PC-3 (cell line): ENCODE data around the gene SPTAN1. TPM values are rescaled to one million over a fixed set of nuclear protein-coding genes. Genes with fewer than 3 reads are reported as not detected.
A peak's percentile ranks its signal among the peaks of the same experiment; 100 is the strongest.

Experiments used
- ATAC-seq: fragments of 200-7000 bp; cut with Tn5 transposase; 2 replicates; pipeline ENCODE4 v1.9.1; 2020; ENCODE audit warnings: mild to moderate bottlenecking, moderate library complexity
- BruUV-seq: library from RNA; stranded (reverse); fragments of 400-500 nt; replicated peaks from 2 replicates; lab custom pipeline; 2021; lab: Mats Ljungman, UMichigan
- CTCF ChIA-PET: fragments of 300-600 bp; sonication (Branson Sonifier 250); formaldehyde crosslinking; loops from one replicate; lab custom pipeline; 2022; ENCODE audit warnings: antibody characterized with exemption; lab: Charles Lee
- POLR2A ChIA-PET: fragments of 300-600 bp; sonication (Branson Sonifier 250); formaldehyde crosslinking; loops from one replicate; lab custom pipeline; 2022; ENCODE audit warnings: antibody characterized with exemption; ENCODE audit not compliant: unreplicated experiment; lab: Charles Lee
- DNase-seq: peaks from one replicate; pipeline ENCODE4 v3.0.0-alpha.2; 2015
- H2AFZ ChIP-seq: fragments of 300-600 bp; sonication (generic); 2 replicates; pipeline ENCODE4 v1.6.0; 2016; ENCODE audit warnings: antibody characterized with exemption, low read length
- H3F3A ChIP-seq: fragments of 300-600 bp; sonication (generic); one replicate; pipeline ENCODE4 v1.6.0; 2017; ENCODE audit warnings: antibody characterized with exemption, low read length, control low read depth, mild to moderate bottlenecking; ENCODE audit not compliant: unreplicated experiment
- H3K27ac ChIP-seq: fragments of 300-600 bp; sonication (generic); 2 replicates; pipeline ENCODE4 v1.5.1; 2016; ENCODE audit warnings: mild to moderate bottlenecking, low read length
- H3K27me3 ChIP-seq: fragments of 300-600 bp; sonication (generic); 2 replicates; pipeline ENCODE4 v1.6.1; 2016; ENCODE audit warnings: low read length, mixed read lengths
- H3K36me3 ChIP-seq: fragments of 300-600 bp; sonication (generic); 2 replicates; pipeline ENCODE4 v1.6.1; 2016; ENCODE audit warnings: low read depth, mixed run types, low read length, mixed read lengths
- H3K4me1 ChIP-seq: fragments of 300-600 bp; sonication (generic); 2 replicates; pipeline ENCODE4 v1.5.1; 2016; ENCODE audit warnings: low read length; ENCODE audit not compliant: insufficient read depth
- H3K4me2 ChIP-seq: fragments of 300-600 bp; sonication (generic); 2 replicates; pipeline ENCODE4 v1.6.0; 2016; ENCODE audit warnings: low read length
- H3K4me3 ChIP-seq: fragments of 300-600 bp; sonication (generic); 2 replicates; pipeline ENCODE4 v1.5.1; 2016; ENCODE audit warnings: mild to moderate bottlenecking, low read length, mixed read lengths
- H3K79me2 ChIP-seq: fragments of 300-600 bp; sonication (generic); 2 replicates; pipeline ENCODE4 v1.6.1; 2017; ENCODE audit warnings: low read length, mixed read lengths
- H3K9ac ChIP-seq: fragments of 300-600 bp; sonication (generic); 2 replicates; pipeline ENCODE4 v1.6.0; 2016; ENCODE audit warnings: mild to moderate bottlenecking, low read length
- H3K9me2 ChIP-seq: fragments of 300-600 bp; sonication (generic); replicated peaks from 2 replicates; pipeline ENCODE4 v1.6.1; 2016; ENCODE audit warnings: mixed run types, low read length, mixed read lengths
- H3K9me3 ChIP-seq: fragments of 300-600 bp; sonication (generic); 2 replicates; pipeline ENCODE4 v1.6.1; 2016; ENCODE audit warnings: low read length, mixed read lengths
- H4K20me1 ChIP-seq: fragments of 300-600 bp; sonication (generic); 2 replicates; pipeline ENCODE4 v1.6.1; 2016; ENCODE audit warnings: low read length, mixed read lengths
- EZH2 ChIP-seq: fragments of 300-600 bp; sonication (generic); IDR thresholded peaks from one replicate; pipeline ENCODE4 v1.6.1; 2017; ENCODE audit warnings: antibody characterized with exemption, mild to moderate bottlenecking, low read length; ENCODE audit not compliant: unreplicated experiment
- EZH2phosphoT487 ChIP-seq: fragments of 300-600 bp; sonication (generic); IDR thresholded peaks from 2 replicates; pipeline ENCODE4 v1.6.1; 2018; ENCODE audit warnings: mild to moderate bottlenecking, antibody characterized with exemption, low read length, borderline replicate concordance
- intact Hi-C: fragments of 100-400 bp; cut with micrococcal nuclease; formaldehyde crosslinking; loops from 2 replicates; pipeline ENCODE4 v1.9.0; 2023
- total RNA-seq: library from RNA; depleted of rRNA; stranded (reverse); fragments of >200 nt; gene quantifications from 2 replicates; pipeline ENCODE4 v1.2.3, GENCODE V29; 2014
- TF ChIP-seq, protein P1 (sequence below): fragments of 300-600 bp; sonication (generic); conservative IDR thresholded peaks from 2 replicates; pipeline ENCODE4 v1.5.1; 2017; ENCODE audit warnings: antibody characterized with exemption, low read depth, mild to moderate bottlenecking, low read length

Gene SPTAN1
- total RNA-seq, 1 experiment from 2014 or later = 221 TPM

DNA sequence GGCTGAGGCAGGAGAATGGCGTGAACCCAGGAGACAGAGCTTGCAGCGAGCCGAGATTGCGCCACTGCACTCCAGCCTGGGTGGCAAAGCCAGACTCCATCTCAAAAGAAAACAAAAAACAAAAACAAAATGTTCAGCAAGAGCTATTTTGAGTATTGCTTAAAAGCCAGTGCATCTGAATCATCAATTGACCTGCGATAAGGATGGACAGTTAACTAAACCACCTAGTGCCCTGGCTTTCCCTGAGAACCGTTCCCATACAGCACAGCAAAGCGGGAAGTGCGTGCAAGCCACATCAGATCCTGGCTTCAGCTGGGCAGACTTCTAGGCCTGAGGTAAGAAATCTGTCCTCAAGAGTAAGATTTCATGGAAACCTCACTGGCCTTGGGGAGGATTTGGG is 101.5 kb downstream of the SPTAN1 start:
- Histone ChIP-seq H3K27me3 (no peaks in the 10 kb centered on the region), H3K79me2 (peaks cover 22% of the 10 kb centered on the region), H3K4me1 (peaks cover 3% of the 10 kb centered on the region), H3K4me3 (no peak overlapping the region), H3K9ac (no peak overlapping the region), H3K27ac (no peak overlapping the region), H3K36me3 (no peaks in the 10 kb centered on the region), H2AFZ (no peak overlapping the region), H3F3A (no peaks in the 10 kb centered on the region), H4K20me1 (no peaks in the 10 kb centered on the region), H3K9me2 (no peaks in the 10 kb centered on the region), H3K9me3 (no peaks in the 10 kb centered on the region), H3K4me2 (no peak overlapping the region; the same call in 1 of the 2 replicates)
- POLR2A ChIA-PET = no interaction called here
- DNase-seq (no peak), ATAC-seq (no peak)
- intact Hi-C loops = no loop called here
- no TSS peak for BruUV-seq
- no peak for TF ChIP-seq EZH2phosphoT487
- TF ChIP-seq, protein P1, sequence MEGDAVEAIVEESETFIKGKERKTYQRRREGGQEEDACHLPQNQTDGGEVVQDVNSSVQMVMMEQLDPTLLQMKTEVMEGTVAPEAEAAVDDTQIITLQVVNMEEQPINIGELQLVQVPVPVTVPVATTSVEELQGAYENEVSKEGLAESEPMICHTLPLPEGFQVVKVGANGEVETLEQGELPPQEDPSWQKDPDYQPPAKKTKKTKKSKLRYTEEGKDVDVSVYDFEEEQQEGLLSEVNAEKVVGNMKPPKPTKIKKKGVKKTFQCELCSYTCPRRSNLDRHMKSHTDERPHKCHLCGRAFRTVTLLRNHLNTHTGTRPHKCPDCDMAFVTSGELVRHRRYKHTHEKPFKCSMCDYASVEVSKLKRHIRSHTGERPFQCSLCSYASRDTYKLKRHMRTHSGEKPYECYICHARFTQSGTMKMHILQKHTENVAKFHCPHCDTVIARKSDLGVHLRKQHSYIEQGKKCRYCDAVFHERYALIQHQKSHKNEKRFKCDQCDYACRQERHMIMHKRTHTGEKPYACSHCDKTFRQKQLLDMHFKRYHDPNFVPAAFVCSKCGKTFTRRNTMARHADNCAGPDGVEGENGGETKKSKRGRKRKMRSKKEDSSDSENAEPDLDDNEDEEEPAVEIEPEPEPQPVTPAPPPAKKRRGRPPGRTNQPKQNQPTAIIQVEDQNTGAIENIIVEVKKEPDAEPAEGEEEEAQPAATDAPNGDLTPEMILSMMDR = no peak
- TF ChIP-seq EZH2 = no peak
- CTCF ChIA-PET = no interaction called here

DNA sequence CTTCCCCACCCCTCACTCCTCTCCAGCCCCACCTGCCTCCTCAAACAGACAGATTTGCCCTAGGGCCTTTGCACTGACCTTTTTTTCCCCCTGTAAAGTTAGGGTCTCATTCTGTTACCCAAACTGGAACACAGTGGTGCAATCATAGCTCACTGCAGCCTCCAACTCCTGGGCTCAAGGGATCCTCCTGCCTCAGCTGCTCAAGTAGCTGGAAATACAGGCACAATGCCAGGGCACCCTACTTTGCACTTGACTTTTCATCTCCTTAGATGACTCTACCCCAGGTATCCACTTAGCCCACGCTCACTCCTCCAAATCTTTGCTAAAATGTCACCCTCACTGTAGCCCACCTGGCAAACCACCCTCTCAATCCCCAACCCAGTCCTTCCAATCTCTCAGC is 102.1 kb downstream of the SPTAN1 start:
- peak overlapping the region; percentile 59; the same call in 1 of the 2 replicates for H3K4me2 ChIP-seq

More for the DNA sequence above, 102.1 kb downstream of the SPTAN1 start:
- no peak for TF ChIP-seq EZH2phosphoT487
- TF ChIP-seq, protein P1 = no peak
- no peak for TF ChIP-seq EZH2
- CTCF ChIA-PET = no interaction called here
- Histone ChIP-seq H3K36me3 (no peaks in the 10 kb centered on the region), H3K79me2 (peaks cover 19% of the 10 kb centered on the region), H3F3A (no peaks in the 10 kb centered on the region), H3K27ac (no peak overlapping the region), H2AFZ (no peak overlapping the region), H4K20me1 (no peaks in the 10 kb centered on the region), H3K9me3 (no peaks in the 10 kb centered on the region), H3K27me3 (no peaks in the 10 kb centered on the region), H3K4me1 (peaks cover 3% of the 10 kb centered on the region), H3K9me2 (no peaks in the 10 kb centered on the region), H3K4me3 (peak overlapping the region; percentile 37; the same call in 1 of the 2 replicates), H3K9ac (no peak overlapping the region)
- DNase-seq = no peak
- no TSS peak for BruUV-seq
- intact Hi-C loops = no loop called here
- no peak for ATAC-seq
- POLR2A ChIA-PET = no interaction called here
